SK-N-SH (cell line): ENCODE data around the gene TRDMT1. TPM values are rescaled to one million over a fixed set of nuclear protein-coding genes. Genes with fewer than 3 reads are reported as not detected.
A peak's percentile ranks its signal among the peaks of the same experiment; 100 is the strongest.

Experiments used
- CTCF ChIA-PET: fragments of 300-600, 350-600 bp; formaldehyde crosslinking; extraction: SDS; loops from one replicate; lab custom pipeline; 2021; lab: Yijun Ruan, JAX
- POLR2A ChIA-PET: fragments of 350-600 bp; sonication (Branson Sonifier 250); formaldehyde crosslinking; extraction: SDS; loops from one replicate; lab custom pipeline; 2020; ENCODE audit warnings: antibody characterized with exemption, inconsistent platforms; lab: Yijun Ruan, JAX
- DNase-seq: peaks from one replicate; pipeline ENCODE4 v3.0.0; 2012
- H2AFZ ChIP-seq: fragments of 200-600 bp; sonication (generic); 2 replicates; pipeline ENCODE4 v1.8.1; 2016; ENCODE audit warnings: antibody characterized with exemption, mild to moderate bottlenecking, low read depth
- H3F3A ChIP-seq: fragments of 200-600 bp; sonication (generic); replicated peaks from 2 replicates; pipeline ENCODE3; 2016; ENCODE audit warnings: antibody characterized with exemption, mild to moderate bottlenecking; ENCODE audit not compliant: insufficient read depth
- H3K27ac ChIP-seq, 2 experiments: fragments of 200-500 bp in 1 of 2; fragments of 200-600 bp in 1 of 2; sonication (Bioruptor generic) in 1 of 2; sonication (generic), shearing (Covaris generic) in 1 of 2; 2 replicates each; pipeline versions ENCODE4 v1.5.1 to v1.6.1; 2014 to 2016; ENCODE audit warnings: low read depth in 2 of 2, inconsistent platforms in 1 of 2, low read length in 1 of 2, mild to moderate bottlenecking in 1 of 2, mixed read lengths in 1 of 2
- H3K27me3 ChIP-seq: fragments of 200-600 bp; sonication (generic), shearing (Covaris generic); 2 replicates; pipeline ENCODE4 v1.6.1; 2016; ENCODE audit warnings: mixed run types; ENCODE audit not compliant: insufficient read depth
- H3K36me3 ChIP-seq, 2 experiments: fragments of 200-500 bp in 1 of 2; fragments of 200-600 bp in 1 of 2; sonication (Bioruptor generic) in 1 of 2; sonication (generic) in 1 of 2; replicated peaks in 1 of 2; 2 replicates each; pipeline versions ENCODE3 to v1.5.1; 2014 to 2016; ENCODE audit warnings: low read length in 1 of 2, mild to moderate bottlenecking in 1 of 2; ENCODE audit not compliant: insufficient read depth in 2 of 2, control insufficient read depth in 1 of 2
- H3K4me1 ChIP-seq, 2 experiments: fragments of 200-500 bp in 1 of 2; fragments of 200-600 bp in 1 of 2; sonication (Bioruptor generic) in 1 of 2; sonication (generic), shearing (Covaris generic) in 1 of 2; 2 replicates each; pipeline versions ENCODE4 v1.5.1 to v1.6.1; 2014 to 2016; ENCODE audit warnings: low read depth in 1 of 2, low read length in 1 of 2, mixed run types in 1 of 2; ENCODE audit not compliant: insufficient read depth in 2 of 2, control insufficient read depth in 1 of 2
- H3K4me2 ChIP-seq: fragments of 200-600 bp; sonication (generic), shearing (Covaris generic); 2 replicates; pipeline ENCODE4 v1.6.1; 2017; ENCODE audit warnings: mixed run types
- H3K4me3 ChIP-seq, 2 experiments: fragments of 200-500 bp in 1 of 2; fragments of 200-600 bp in 1 of 2; sonication (Bioruptor generic) in 1 of 2; sonication (generic), shearing (Covaris generic) in 1 of 2; 2 replicates each; pipeline versions ENCODE4 v1.5.1 to v1.8.1; 2014 to 2016; ENCODE audit warnings: low read depth in 2 of 2, inconsistent platforms in 1 of 2, low read length in 1 of 2, mild to moderate bottlenecking in 1 of 2, mixed read lengths in 1 of 2, moderate library complexity in 1 of 2
- H3K79me2 ChIP-seq: fragments of 200-600 bp; sonication (generic); 2 replicates; pipeline ENCODE4 v1.8.1; 2017; ENCODE audit warnings: mild to moderate bottlenecking; ENCODE audit not compliant: insufficient read depth
- H3K9ac ChIP-seq: fragments of 200-600 bp; sonication (generic); 2 replicates; pipeline ENCODE4 v1.6.1; 2017; ENCODE audit warnings: mixed run types
- H3K9me2 ChIP-seq: fragments of 200-600 bp; sonication (generic); 2 replicates; pipeline ENCODE4 v1.6.1; 2017; ENCODE audit warnings: mixed run types
- H3K9me3 ChIP-seq: fragments of 200-600 bp; sonication (generic); 2 replicates; pipeline ENCODE4 v1.6.1; 2017; ENCODE audit warnings: mixed run types, mild to moderate bottlenecking, moderate library complexity
- H4K20me1 ChIP-seq: fragments of 200-600 bp; sonication (generic); 2 replicates; pipeline ENCODE4 v1.6.1; 2017; ENCODE audit warnings: mild to moderate bottlenecking, mixed run types; ENCODE audit not compliant: insufficient read depth
- CHD2 ChIP-seq: fragments of 150-350 bp; IDR thresholded peaks from 2 replicates; pipeline ENCODE4 v1.6.1; 2018; ENCODE audit warnings: low read length; ENCODE audit not compliant: partially characterized antibody
- ELF1 ChIP-seq: IDR thresholded peaks from 2 replicates; pipeline ENCODE4 v1.4.0; 2012
- EP300 ChIP-seq, 2 experiments: IDR thresholded peaks; 2 replicates each; pipeline versions ENCODE4 v1.4.0 to v1.6.1; 2012; ENCODE audit warnings: borderline replicate concordance in 1 of 2, low read depth in 1 of 2, low read length in 1 of 2
- EZH2phosphoT487 ChIP-seq: fragments of 200-600 bp; sonication (generic); IDR thresholded peaks from 2 replicates; pipeline ENCODE4 v1.6.1; 2017; ENCODE audit warnings: low read depth, mixed run types, mild to moderate bottlenecking, antibody characterized with exemption, moderate library complexity, borderline replicate concordance
- FOSL2 ChIP-seq: IDR thresholded peaks from 2 replicates; pipeline ENCODE4 v1.4.0; 2012; ENCODE audit warnings: low read depth, mild to moderate bottlenecking, moderate library complexity, borderline replicate concordance
- FOXJ3 ChIP-seq: sonication (generic); formaldehyde crosslinking; IDR thresholded peaks from 2 replicates; pipeline ENCODE4 v1.5.1; 2020; ENCODE audit warnings: mild to moderate bottlenecking, missing genetic modification reagents
- FOXM1 ChIP-seq: IDR thresholded peaks from 2 replicates; pipeline ENCODE4 v1.4.0; 2012; ENCODE audit warnings: low read depth, mild to moderate bottlenecking
- GABPA ChIP-seq: IDR thresholded peaks from 2 replicates; pipeline ENCODE4 v1.4.0; 2012; ENCODE audit warnings: low read depth, mild to moderate bottlenecking
- GATA2 ChIP-seq: sonication (generic); formaldehyde crosslinking; IDR thresholded peaks from 2 replicates; pipeline ENCODE4 v1.5.0; 2020; ENCODE audit warnings: mild to moderate bottlenecking, missing genetic modification reagents
- IRF3 ChIP-seq: fragments of 150-350 bp; IDR thresholded peaks from 2 replicates; pipeline ENCODE4 v1.6.1; 2016; ENCODE audit warnings: mild to moderate bottlenecking, low read depth, low read length
- JUND ChIP-seq: IDR thresholded peaks from 2 replicates; pipeline ENCODE4 v1.4.0; 2012
- MEF2A ChIP-seq: IDR thresholded peaks from 2 replicates; pipeline ENCODE4 v1.4.0; 2012; ENCODE audit warnings: low read depth, borderline replicate concordance
- MXI1 ChIP-seq: IDR thresholded peaks from 2 replicates; pipeline ENCODE4 v1.6.1; 2012; ENCODE audit warnings: mild to moderate bottlenecking, low read depth, low read length, improper control_type of control experiment
- NFIC ChIP-seq: IDR thresholded peaks from 2 replicates; pipeline ENCODE4 v1.4.0; 2012; ENCODE audit warnings: borderline replicate concordance
- POLR2AphosphoS5 ChIP-seq: IDR thresholded peaks from 2 replicates; pipeline ENCODE4 v1.6.1; 2012; ENCODE audit warnings: low read depth, low read length
- RCOR1 ChIP-seq: fragments of 150-350 bp; IDR thresholded peaks from 2 replicates; pipeline ENCODE4 v1.6.1; 2017; ENCODE audit warnings: antibody characterized with exemption, low read length
- RXRA ChIP-seq: IDR thresholded peaks from 2 replicates; pipeline ENCODE4 v1.4.0; 2012; ENCODE audit warnings: low read depth, mild to moderate bottlenecking, borderline replicate concordance
- SIN3A ChIP-seq: IDR thresholded peaks from 2 replicates; pipeline ENCODE4 v1.6.1; 2012; ENCODE audit warnings: low read depth, mild to moderate bottlenecking, low read length, moderate library complexity, borderline replicate concordance
- SMC3 ChIP-seq: IDR thresholded peaks from 2 replicates; pipeline ENCODE4 v1.6.1; 2012; ENCODE audit warnings: low read depth, low read length, improper control_type of control experiment
- TCF12 ChIP-seq: IDR thresholded peaks from 2 replicates; pipeline ENCODE4 v1.4.0; 2012
- TEAD4 ChIP-seq: IDR thresholded peaks from 2 replicates; pipeline ENCODE4 v1.4.0; 2012; ENCODE audit warnings: mild to moderate bottlenecking, borderline replicate concordance; ENCODE audit not compliant: insufficient read depth
- USF2 ChIP-seq: fragments of 150-350 bp; IDR thresholded peaks from 2 replicates; pipeline ENCODE4 v1.6.1; 2017; ENCODE audit warnings: antibody characterized with exemption, low read length, low read depth, borderline replicate concordance
- WGBS: methylation state at CpG from one replicate; pipeline ENCODE4 v1.1.6; 2017; ENCODE audit warnings: low lambda C conversion rate; 5-methylcytosine and 5-hydroxymethylcytosine counted together
- polyA plus RNA-seq, 3 experiments: library from polyadenylated mRNA; depleted of rRNA; stranded (reverse); fragments of >200 nt; gene quantifications; 2 replicates each; pipeline ENCODE4 v1.2.3, GENCODE V29; 2012
- TF ChIP-seq, protein P1 (sequence below): IDR thresholded peaks from 2 replicates; pipeline ENCODE4; 2012
- TF ChIP-seq, protein P2 (sequence below): IDR thresholded peaks from 2 replicates; pipeline ENCODE4 v1.4.0; 2012; ENCODE audit warnings: low read depth

Gene TRDMT1
- polyA plus RNA-seq, 1 of the 3 experiments (the other 2 are of a cell fraction) = 3.1 TPM

DNA sequence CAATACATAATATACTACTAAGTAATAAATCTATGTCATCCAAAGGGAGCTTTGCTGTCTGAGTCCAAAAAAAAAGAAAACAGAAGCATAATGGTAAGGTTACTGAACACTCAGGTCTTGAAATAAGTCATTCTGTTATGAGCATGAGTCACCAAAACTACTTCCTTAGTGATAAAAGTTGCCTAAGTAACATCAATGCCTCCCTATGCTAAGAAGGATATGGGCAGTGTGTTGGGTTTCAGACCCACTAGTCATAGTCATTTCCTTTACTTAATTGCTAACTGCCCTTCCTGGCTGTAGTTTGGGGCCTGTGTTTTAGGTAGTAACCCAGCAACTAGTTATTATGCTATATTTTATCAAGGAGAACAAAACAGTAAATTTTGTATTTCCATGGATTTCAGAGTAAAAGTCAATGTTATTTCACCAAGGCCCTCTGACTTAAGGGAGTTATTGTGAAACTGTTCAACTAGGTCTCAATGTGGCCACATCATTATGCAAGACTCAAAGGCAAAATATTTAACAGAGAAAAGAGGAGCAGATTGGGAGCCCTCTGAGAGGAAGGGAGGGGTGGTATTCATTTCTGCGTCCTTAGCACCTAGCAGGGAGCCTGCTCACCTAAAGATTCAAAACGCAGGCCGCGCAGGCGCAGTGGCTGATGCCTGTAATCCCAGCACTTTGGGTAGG, 14.9 kb upstream of the TRDMT1 start:
- ChIA-PET CTCF (interaction anchor here (1.0 to 1.8 kb wide), 2 partner anchors 14 to 359 kb away, joined by 3 to 9 read pairs; no protein-coding TSS in a partner anchor), POLR2A (no interaction called here)
- Histone ChIP-seq H4K20me1 (no peaks in the 10 kb centered on the region), H3K79me2 (peaks cover 30% of the 10 kb centered on the region), H3K9me3 (no peaks in the 10 kb centered on the region), H3F3A (peaks cover 75% of the 10 kb centered on the region), H3K9me2 (no peaks in the 10 kb centered on the region), H3K36me3 (no peaks in the 10 kb centered on the region), H2AFZ (no peak overlapping the region), H3K4me1 (peaks cover 0 to 68% of the 10 kb centered on the region in 2 experiments; a peak in 3 of 4 replicates), H3K9ac (peak overlapping the region; percentile 89), H3K27ac (peak overlapping the region; percentile 78 to 100; a peak in 3 of 4 replicates), H3K4me2 (peak overlapping the region; percentile 65; the same call in 1 of the 2 replicates), H3K4me3 (no peak overlapping the region), H3K27me3 (no peaks in the 10 kb centered on the region)
- DNase-seq = no peak
- 75% methylated on average over 5 of the region's 5 CpGs for WGBS
- peak; percentile 69; the same call in 1 of the 2 replicates for TF ChIP-seq TEAD4
- no peak for TF ChIP-seq SIN3A
- TF ChIP-seq GATA2 = no peak
- TF ChIP-seq ELF1 = 0 out of 2 replicates have a peak, but pooled peaks have one; percentile 44
- TF ChIP-seq EZH2phosphoT487 = no peak
- peak; percentile 81; the same call in 1 of the 2 replicates for TF ChIP-seq POLR2AphosphoS5
- TF ChIP-seq JUND = peak; percentile 96
- TF ChIP-seq, protein P1, sequence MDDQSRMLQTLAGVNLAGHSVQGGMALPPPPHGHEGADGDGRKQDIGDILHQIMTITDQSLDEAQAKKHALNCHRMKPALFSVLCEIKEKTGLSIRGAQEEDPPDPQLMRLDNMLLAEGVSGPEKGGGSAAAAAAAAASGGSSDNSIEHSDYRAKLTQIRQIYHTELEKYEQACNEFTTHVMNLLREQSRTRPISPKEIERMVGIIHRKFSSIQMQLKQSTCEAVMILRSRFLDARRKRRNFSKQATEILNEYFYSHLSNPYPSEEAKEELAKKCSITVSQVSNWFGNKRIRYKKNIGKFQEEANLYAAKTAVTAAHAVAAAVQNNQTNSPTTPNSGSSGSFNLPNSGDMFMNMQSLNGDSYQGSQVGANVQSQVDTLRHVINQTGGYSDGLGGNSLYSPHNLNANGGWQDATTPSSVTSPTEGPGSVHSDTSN = peak; percentile 93
- TF ChIP-seq EP300 (IDR thresholded peaks at IDR 0.05; ENCODE audit: borderline replicate concordance in 1 of 2, low read depth in 1 of 2, low read length in 1 of 2) = peak in 1 of 2 experiments; percentile 93; a peak in 2 of 4 replicates
- peak; percentile 74; the same call in 1 of the 2 replicates for TF ChIP-seq MEF2A
- peak; percentile 78 for TF ChIP-seq RXRA
- TF ChIP-seq RCOR1 = no peak
- peak; percentile 65; the same call in 1 of the 2 replicates for TF ChIP-seq NFIC
- TF ChIP-seq, protein P2, sequence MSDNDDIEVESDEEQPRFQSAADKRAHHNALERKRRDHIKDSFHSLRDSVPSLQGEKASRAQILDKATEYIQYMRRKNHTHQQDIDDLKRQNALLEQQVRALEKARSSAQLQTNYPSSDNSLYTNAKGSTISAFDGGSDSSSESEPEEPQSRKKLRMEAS = peak; percentile 24; the same call in 1 of the 2 replicates
- peak; percentile 93 for TF ChIP-seq FOXM1
- TF ChIP-seq GABPA = no peak; the same call in 1 of the 2 replicates
- no peak for TF ChIP-seq USF2
- TF ChIP-seq FOSL2 = peak; percentile 96
- no peak for TF ChIP-seq IRF3
- no peak for TF ChIP-seq CHD2
- TF ChIP-seq MXI1 = no peak
- TF ChIP-seq FOXJ3 (CRISPR knock-in tag) = no peak
- no peak for TF ChIP-seq SMC3
- peak; percentile 92 for TF ChIP-seq TCF12
